Metanephros (tissue), 1 donor: ENCODE data around the gene ZNF544. TPM values are rescaled to one million over a fixed set of nuclear protein-coding genes. Genes with fewer than 3 reads are reported as not detected.

Experiments
- total RNA-seq: library from RNA; depleted of rRNA; stranded (reverse); fragments of >200 nt; gene quantifications from one replicate; pipeline ENCODE4 v1.2.3, GENCODE V29; 2014

ZNF544 gene
- 57.1 TPM for total RNA-seq

DNA sequence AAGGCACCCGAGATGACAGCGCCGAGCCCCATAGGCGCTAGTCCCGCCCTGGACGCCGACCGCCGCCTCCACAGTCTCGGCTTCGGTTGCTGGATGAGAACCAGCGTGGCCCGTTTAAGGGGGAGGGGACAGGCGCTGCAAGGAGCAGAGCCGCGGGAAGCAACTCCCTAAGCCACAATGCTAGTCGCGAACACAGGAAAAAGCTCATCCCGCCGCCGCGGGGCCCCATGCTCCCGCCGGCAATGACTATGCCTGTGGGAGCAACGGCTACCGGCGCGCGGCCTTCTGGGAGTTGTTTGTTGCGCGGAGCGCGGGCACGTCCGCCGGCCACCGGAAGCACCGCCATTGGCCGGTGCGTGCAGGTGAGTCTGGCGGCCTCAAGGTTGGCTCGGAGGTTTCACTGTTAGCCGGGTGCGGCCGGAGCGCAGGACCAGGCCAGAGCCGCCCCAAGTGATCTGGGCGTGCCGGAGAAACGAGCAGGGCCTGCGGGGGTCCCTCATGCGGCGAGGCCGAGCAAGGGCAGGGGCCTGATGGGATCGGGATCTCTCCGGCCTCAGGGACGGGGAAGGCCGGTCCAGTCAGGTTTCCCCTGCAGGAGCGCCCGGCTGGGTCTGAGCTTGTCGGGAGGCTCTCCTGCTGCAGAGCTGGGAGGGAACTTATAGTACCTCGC, at the start of gene ZNF544:
Gene ZNF544 (plus strand): TSS at position 330 of the 670 bp plus-strand sequence. CDS start 15,110 bp downstream, outside the sequence.

GRCh38 chr19:58182989-58183816, 45.5 kb upstream of the ZNF544 start, which contains the start of gene ZNF274:
Gene ZNF274 (plus strand): TSS chr19:58183061. CDS start chr19:58183966, 905 bp downstream.

DNA sequence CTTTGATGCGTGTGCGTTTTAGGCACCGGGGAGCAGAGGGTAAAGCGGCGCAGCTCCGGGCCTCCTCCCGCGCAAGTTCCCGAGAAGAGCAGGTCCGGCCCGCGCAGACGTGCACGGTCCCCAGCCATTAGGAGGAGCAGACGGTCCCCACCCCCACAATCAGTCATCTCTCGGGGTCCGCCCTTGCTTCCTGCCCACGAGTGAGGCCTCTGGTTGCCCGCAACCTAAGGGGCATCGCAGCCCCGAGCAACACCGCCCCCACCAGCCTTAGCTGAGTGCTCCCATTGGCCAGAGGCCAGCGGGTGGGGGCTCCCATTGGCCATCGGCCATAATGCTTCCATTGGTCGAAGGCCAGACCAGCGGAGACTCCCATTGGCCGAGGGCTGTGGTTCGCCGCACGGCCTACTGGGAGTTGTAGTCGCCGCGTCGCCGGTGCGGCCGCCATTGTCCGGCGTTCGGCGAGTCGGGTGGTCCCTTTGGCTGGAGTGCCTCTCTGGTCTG, 49.9 kb downstream of the ZNF544 start, which contains the start of gene ZNF8:
Gene ZNF8 (plus strand): TSS at position 415 of the 501 bp plus-strand sequence. CDS start 127 bp downstream, outside the sequence.

GRCh38 chr19:58305065-58305931, 76.6 kb downstream of the ZNF544 start, which contains the start of gene ERVK3-1:
Gene ERVK3-1 (plus strand): TSS chr19:58305377. CDS start chr19:58312169, 6,792 bp downstream.

Other genes with a start within 250 kb of the ZNF544 start
- gene ZNF606, start 226.1 kb upstream of the ZNF544 start, total RNA-seq, result 47.6 TPM
- 1.6 TPM for gene ZSCAN1, start 194.9 kb upstream of the ZNF544 start, total RNA-seq
- 18.4 TPM for gene ZNF135, start 169.6 kb upstream of the ZNF544 start, total RNA-seq
- 144 TPM for gene ZSCAN18, start 130.7 kb upstream of the ZNF544 start, total RNA-seq
- gene ZNF329, start 78.1 kb upstream of the ZNF544 start, total RNA-seq, result 24.6 TPM
- gene ZNF274, start 45.9 kb upstream of the ZNF544 start, total RNA-seq, result 17.5 TPM
- gene ZNF8, start 50.0 kb downstream of the ZNF544 start, total RNA-seq, result 10.9 TPM
- gene ERVK3-1, start 76.5 kb downstream of the ZNF544 start, total RNA-seq, result 38.0 TPM
- gene ZSCAN22, start 98.1 kb downstream of the ZNF544 start, total RNA-seq, result 2.7 TPM
- 4.3 TPM for gene A1BG, start 124.6 kb downstream of the ZNF544 start, total RNA-seq
- gene ZNF497, start 133.8 kb downstream of the ZNF544 start, total RNA-seq, result 7.1 TPM
- 4.7 TPM for gene ZNF837, start 152.1 kb downstream of the ZNF544 start, total RNA-seq
- 1,732 TPM for gene RPS5, start 158.4 kb downstream of the ZNF544 start, total RNA-seq
- gene RNF225, start 166.7 kb downstream of the ZNF544 start, total RNA-seq, result not detected
- 27.2 TPM for gene ZNF584, start 179.7 kb downstream of the ZNF544 start, total RNA-seq
- 11.8 TPM for gene ZNF132, start 211.2 kb downstream of the ZNF544 start, total RNA-seq
- gene ZNF324B, start 222.7 kb downstream of the ZNF544 start, total RNA-seq, result 13.7 TPM
- 24.7 TPM for gene ZNF324, start 238.2 kb downstream of the ZNF544 start, total RNA-seq
- 18.7 TPM for gene ZNF446, start 247.4 kb downstream of the ZNF544 start, total RNA-seq